HCT116 (cell line): Measurements from ENCODE around the gene ADAM19. TPM values are rescaled to one million over a fixed set of nuclear protein-coding genes. Genes with fewer than 3 reads are reported as not detected.

ENCODE experiments used
- ATAC-seq: fragments of 200-7000 bp; cut with Tn5 transposase; 2 replicates; pipeline ENCODE4 v1.9.1; 2020; ENCODE audit warnings: mild to moderate bottlenecking, moderate library complexity
- BruUV-seq: library from RNA; stranded (reverse); fragments of 400-500 nt; replicated peaks from 2 replicates; lab custom pipeline; 2021; lab: Mats Ljungman, UMichigan
- CTCF ChIA-PET: fragments of 300-600 bp; sonication (Branson Sonifier 250); formaldehyde crosslinking; loops from one replicate; lab custom pipeline; 2021; ENCODE audit warnings: antibody characterized with exemption; lab: Charles Lee
- POLR2A ChIA-PET: fragments of 300-600, 350-600 bp; sonication (Branson Sonifier 250); formaldehyde crosslinking; loops from one replicate; lab custom pipeline; 2021; ENCODE audit warnings: antibody characterized with exemption; lab: Charles Lee
- RAD21 ChIA-PET, 2 experiments: fragments of 300-600 bp; sonication (Branson Sonifier 250); formaldehyde crosslinking; loops; one replicate each; lab custom pipeline; 2023; ENCODE audit warnings: low total read pairs in 2 of 2; ENCODE audit not compliant: uncharacterized antibody in 2 of 2, unreplicated experiment in 2 of 2, low non-redundant PET in 1 of 2; lab: Charles Lee
- DNase-seq: peaks from one replicate; pipeline ENCODE4 v3.0.0-alpha.2; 2010; ENCODE audit warnings: low read depth, low spot score
- H2AFZ ChIP-seq: fragments of 200-600 bp; shearing (Covaris generic), sonication (generic); 2 replicates; pipeline ENCODE4 v1.6.1; 2017; ENCODE audit warnings: low read depth, mixed run types, mixed read lengths, antibody characterized with exemption, low read length; ENCODE audit not compliant: poor library complexity, severe bottlenecking
- H3K27ac ChIP-seq: 2 replicates; pipeline ENCODE4 v1.5.1; 2012; ENCODE audit warnings: low read depth, low read length
- H3K27me3 ChIP-seq: fragments of 200-600 bp; sonication (generic); 2 replicates; pipeline ENCODE4 v1.6.1; 2016; ENCODE audit warnings: mixed run types, low read length, mixed read lengths; ENCODE audit not compliant: insufficient read depth
- H3K36me3 ChIP-seq, 2 experiments: fragments of 200-500 bp in 1 of 2; fragments of 200-600 bp in 1 of 2; sonication (Bioruptor generic) in 1 of 2; sonication (generic) in 1 of 2; 2 replicates each; pipeline versions ENCODE4 v1.5.1 to v1.6.1; 2014 to 2016; ENCODE audit warnings: low read length in 2 of 2, inconsistent platforms in 1 of 2, mixed read lengths in 1 of 2, mixed run types in 1 of 2; ENCODE audit not compliant: insufficient read depth in 2 of 2, control insufficient read depth in 1 of 2
- H3K4me1 ChIP-seq, 2 experiments: fragments of 200-600 bp in 1 of 2; sonication (generic) in 1 of 2; 2 replicates each; pipeline versions ENCODE4 v1.5.1 to v1.6.1; 2012 to 2017; ENCODE audit warnings: low read length in 2 of 2, inconsistent platforms in 1 of 2, mild to moderate bottlenecking in 1 of 2, mixed read lengths in 1 of 2, mixed run types in 1 of 2, moderate library complexity in 1 of 2; ENCODE audit not compliant: insufficient read depth in 2 of 2, control insufficient read depth in 1 of 2
- H3K4me2 ChIP-seq: fragments of 200-600 bp; sonication (generic); 2 replicates; pipeline ENCODE4 v1.6.1; 2017; ENCODE audit warnings: mixed run types, low read length, mixed read lengths
- H3K4me3 ChIP-seq, 2 experiments: fragments of 200-600 bp in 1 of 2; sonication (generic) in 1 of 2; replicated peaks in 1 of 2; 2 replicates each; pipeline ENCODE4 v1.5.1; 2011 to 2016; ENCODE audit warnings: low read length in 2 of 2, control low read depth in 1 of 2, low read depth in 1 of 2, mild to moderate bottlenecking in 1 of 2, mixed read lengths in 1 of 2, mixed run types in 1 of 2
- H3K79me2 ChIP-seq: fragments of 200-600 bp; sonication (generic); 2 replicates; pipeline ENCODE4 v1.6.1; 2017; ENCODE audit warnings: mild to moderate bottlenecking, mixed run types, low read length, moderate library complexity, mixed read lengths; ENCODE audit not compliant: insufficient read depth
- H3K9ac ChIP-seq: fragments of 200-600 bp; sonication (generic); 2 replicates; pipeline ENCODE4 v1.6.1; 2016; ENCODE audit warnings: low read length, mixed read lengths
- H3K9me2 ChIP-seq: fragments of 200-600 bp; sonication (generic), shearing (Covaris generic); 2 replicates; pipeline ENCODE4 v1.6.1; 2017; ENCODE audit warnings: mixed run types, mild to moderate bottlenecking, moderate library complexity; ENCODE audit not compliant: insufficient read depth
- H3K9me3 ChIP-seq, 2 experiments: fragments of 200-500 bp in 1 of 2; fragments of 200-600 bp in 1 of 2; sonication (Bioruptor generic) in 1 of 2; sonication (generic) in 1 of 2; 2 replicates each; pipeline ENCODE4 v1.6.1; 2014 to 2017; ENCODE audit warnings: low read length in 2 of 2, mixed read lengths in 2 of 2, inconsistent platforms in 1 of 2, low read depth in 1 of 2, mild to moderate bottlenecking in 1 of 2, mixed run types in 1 of 2, moderate library complexity in 1 of 2; ENCODE audit not compliant: control insufficient read depth in 1 of 2, insufficient read depth in 1 of 2
- H4K20me1 ChIP-seq: fragments of 200-600 bp; sonication (generic), shearing (Covaris generic); 2 replicates; pipeline ENCODE4 v1.6.1; 2017; ENCODE audit warnings: mixed run types, mild to moderate bottlenecking, moderate library complexity; ENCODE audit not compliant: insufficient read depth
- CBX3 ChIP-seq: IDR thresholded peaks from 2 replicates; pipeline ENCODE4 v1.6.1; 2012; ENCODE audit warnings: low read depth
- CEBPB ChIP-seq: IDR thresholded peaks from 2 replicates; pipeline ENCODE4 v1.6.1; 2012; ENCODE audit warnings: low read depth
- EGR1 ChIP-seq: IDR thresholded peaks from 2 replicates; pipeline ENCODE4 v1.6.1; 2012; ENCODE audit warnings: low read depth
- EZH2 ChIP-seq: fragments of 200-600 bp; sonication (generic); IDR thresholded peaks from 2 replicates; pipeline ENCODE4 v1.6.1; 2017; ENCODE audit warnings: antibody characterized with exemption, mixed run types
- EZH2phosphoT487 ChIP-seq: fragments of 200-600 bp; IDR thresholded peaks from 2 replicates; pipeline ENCODE4 v1.6.1; 2018; ENCODE audit warnings: antibody characterized with exemption, borderline replicate concordance
- FOSL1 ChIP-seq: IDR thresholded peaks from 2 replicates; pipeline ENCODE4 v1.6.1; 2012; ENCODE audit warnings: low read depth
- JUND ChIP-seq: IDR thresholded peaks from 2 replicates; pipeline ENCODE4 v1.6.1; 2012
- POLR2A ChIP-seq: IDR thresholded peaks from 2 replicates; pipeline ENCODE4 v1.7.0; 2011; ENCODE audit warnings: borderline replicate concordance; ENCODE audit not compliant: insufficient read depth, insufficient read length; ENCODE audit errors: extremely low read depth
- POLR2AphosphoS5 ChIP-seq: IDR thresholded peaks from 2 replicates; pipeline ENCODE4 v1.6.1; 2011; ENCODE audit warnings: mild to moderate bottlenecking, low read depth, low read length, moderate library complexity
- RAD21 ChIP-seq: IDR thresholded peaks from 2 replicates; pipeline ENCODE4 v1.6.1; 2012; ENCODE audit warnings: low read depth, mild to moderate bottlenecking
- SIN3A ChIP-seq: IDR thresholded peaks from 2 replicates; pipeline ENCODE4 v1.6.1; 2012; ENCODE audit warnings: low read depth
- SP1 ChIP-seq: IDR thresholded peaks from 2 replicates; pipeline ENCODE4 v1.6.1; 2012; ENCODE audit warnings: low read depth
- SRF ChIP-seq: IDR thresholded peaks from 2 replicates; pipeline ENCODE4 v1.6.1; 2012; ENCODE audit warnings: low read depth
- TCF7L2 ChIP-seq: IDR thresholded peaks from 2 replicates; pipeline ENCODE4 v1.7.0; 2011; ENCODE audit warnings: borderline replicate concordance, inconsistent platforms; ENCODE audit not compliant: insufficient read depth, insufficient read length; ENCODE audit errors: extremely low read depth
- YY1 ChIP-seq: IDR thresholded peaks from 2 replicates; pipeline ENCODE4 v1.6.1; 2011; ENCODE audit warnings: low read length, low read depth, moderate library complexity, mild to moderate bottlenecking; ENCODE audit not compliant: insufficient replicate concordance; ENCODE audit errors: extremely low read depth
- ZFX ChIP-seq: fragments of 450-650 bp; IDR thresholded peaks from 2 replicates; pipeline ENCODE4 v1.6.1; 2017
- ZNF274 ChIP-seq: fragments of 200-500 bp; sonication (Bioruptor generic); IDR thresholded peaks from 2 replicates; pipeline ENCODE4 v1.6.1; 2014; ENCODE audit warnings: mild to moderate bottlenecking, low read depth, low read length, inconsistent platforms
- intact Hi-C: fragments of 100-400 bp; cut with micrococcal nuclease; formaldehyde crosslinking; loops from 2 replicates; pipeline ENCODE4 v1.10.0; 2022
- total RNA-seq: library from RNA; stranded (reverse); gene quantifications from one replicate; pipeline ENCODE4 v1.2.1, GENCODE V29; 2021; ENCODE audit not compliant: unreplicated experiment
- TF ChIP-seq, protein P1 (sequence below): IDR thresholded peaks from 2 replicates; pipeline ENCODE4 v1.6.1; 2012
- TF ChIP-seq, protein P2 (sequence below): IDR thresholded peaks from 2 replicates; pipeline ENCODE4 v1.6.1; 2012
- TF ChIP-seq, protein P3 (sequence below): IDR thresholded peaks from 2 replicates; pipeline ENCODE4 v1.6.1; 2012; ENCODE audit warnings: low read depth
- TF ChIP-seq, protein P4 (sequence below): IDR thresholded peaks from 2 replicates; pipeline ENCODE4 v1.6.1; 2011; ENCODE audit warnings: mild to moderate bottlenecking, low read length, moderate library complexity; ENCODE audit not compliant: insufficient replicate concordance; ENCODE audit errors: extremely low read depth

Gene ADAM19
- total RNA-seq, 1 experiment from 2014 or later, result 77.3 TPM

- TF ChIP-seq ZNF274, result no peak
- no peak for TF ChIP-seq RAD21
- no peak for TF ChIP-seq POLR2A
- TF ChIP-seq CEBPB, result no peak
- TF ChIP-seq YY1, result no peak
- no peak for TF ChIP-seq POLR2AphosphoS5
- no peak for TF ChIP-seq CBX3
- no peak for TF ChIP-seq SIN3A
- TF ChIP-seq EGR1, result no peak
These were observed 128.4 kb downstream of the ADAM19 start (continued) for GRCh38 chr5:157447201-157447637.

- H3K27me3 ChIP-seq, result no peaks in the 10 kb centered on the region
- no peaks in the 10 kb centered on the region for H3K9me3 ChIP-seq
- DNase-seq, result no peak
- peaks cover 2 to 16% of the 10 kb centered on the region in 2 experiments; a peak in 2 of 4 replicates for H3K4me1 ChIP-seq
- POLR2A ChIA-PET, result no interaction called here
- no peaks in the 10 kb centered on the region for H3K79me2 ChIP-seq
- no peak overlapping the region for H3K27ac ChIP-seq
- no peak for TF ChIP-seq ZNF274
- no peak for TF ChIP-seq SIN3A
- no peak for TF ChIP-seq CBX3
- TF ChIP-seq, protein P1, sequence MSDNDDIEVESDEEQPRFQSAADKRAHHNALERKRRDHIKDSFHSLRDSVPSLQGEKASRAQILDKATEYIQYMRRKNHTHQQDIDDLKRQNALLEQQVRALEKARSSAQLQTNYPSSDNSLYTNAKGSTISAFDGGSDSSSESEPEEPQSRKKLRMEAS, result no peak
- no peak for TF ChIP-seq CEBPB
- TF ChIP-seq EZH2, result no peak
- TF ChIP-seq, protein P2, sequence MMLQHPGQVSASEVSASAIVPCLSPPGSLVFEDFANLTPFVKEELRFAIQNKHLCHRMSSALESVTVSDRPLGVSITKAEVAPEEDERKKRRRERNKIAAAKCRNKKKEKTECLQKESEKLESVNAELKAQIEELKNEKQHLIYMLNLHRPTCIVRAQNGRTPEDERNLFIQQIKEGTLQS, result no peak
- no peak for TF ChIP-seq SRF
- no peak for TF ChIP-seq FOSL1
- no peak for TF ChIP-seq POLR2A
- TF ChIP-seq YY1, result no peak
- no peak for TF ChIP-seq SP1
- TF ChIP-seq TCF7L2, result no peak
- TF ChIP-seq, protein P3, sequence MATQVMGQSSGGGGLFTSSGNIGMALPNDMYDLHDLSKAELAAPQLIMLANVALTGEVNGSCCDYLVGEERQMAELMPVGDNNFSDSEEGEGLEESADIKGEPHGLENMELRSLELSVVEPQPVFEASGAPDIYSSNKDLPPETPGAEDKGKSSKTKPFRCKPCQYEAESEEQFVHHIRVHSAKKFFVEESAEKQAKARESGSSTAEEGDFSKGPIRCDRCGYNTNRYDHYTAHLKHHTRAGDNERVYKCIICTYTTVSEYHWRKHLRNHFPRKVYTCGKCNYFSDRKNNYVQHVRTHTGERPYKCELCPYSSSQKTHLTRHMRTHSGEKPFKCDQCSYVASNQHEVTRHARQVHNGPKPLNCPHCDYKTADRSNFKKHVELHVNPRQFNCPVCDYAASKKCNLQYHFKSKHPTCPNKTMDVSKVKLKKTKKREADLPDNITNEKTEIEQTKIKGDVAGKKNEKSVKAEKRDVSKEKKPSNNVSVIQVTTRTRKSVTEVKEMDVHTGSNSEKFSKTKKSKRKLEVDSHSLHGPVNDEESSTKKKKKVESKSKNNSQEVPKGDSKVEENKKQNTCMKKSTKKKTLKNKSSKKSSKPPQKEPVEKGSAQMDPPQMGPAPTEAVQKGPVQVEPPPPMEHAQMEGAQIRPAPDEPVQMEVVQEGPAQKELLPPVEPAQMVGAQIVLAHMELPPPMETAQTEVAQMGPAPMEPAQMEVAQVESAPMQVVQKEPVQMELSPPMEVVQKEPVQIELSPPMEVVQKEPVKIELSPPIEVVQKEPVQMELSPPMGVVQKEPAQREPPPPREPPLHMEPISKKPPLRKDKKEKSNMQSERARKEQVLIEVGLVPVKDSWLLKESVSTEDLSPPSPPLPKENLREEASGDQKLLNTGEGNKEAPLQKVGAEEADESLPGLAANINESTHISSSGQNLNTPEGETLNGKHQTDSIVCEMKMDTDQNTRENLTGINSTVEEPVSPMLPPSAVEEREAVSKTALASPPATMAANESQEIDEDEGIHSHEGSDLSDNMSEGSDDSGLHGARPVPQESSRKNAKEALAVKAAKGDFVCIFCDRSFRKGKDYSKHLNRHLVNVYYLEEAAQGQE, result no peak
- no peak for TF ChIP-seq JUND
- no peak for TF ChIP-seq ZFX
- TF ChIP-seq EZH2phosphoT487, result no peak
- TF ChIP-seq, protein P4, sequence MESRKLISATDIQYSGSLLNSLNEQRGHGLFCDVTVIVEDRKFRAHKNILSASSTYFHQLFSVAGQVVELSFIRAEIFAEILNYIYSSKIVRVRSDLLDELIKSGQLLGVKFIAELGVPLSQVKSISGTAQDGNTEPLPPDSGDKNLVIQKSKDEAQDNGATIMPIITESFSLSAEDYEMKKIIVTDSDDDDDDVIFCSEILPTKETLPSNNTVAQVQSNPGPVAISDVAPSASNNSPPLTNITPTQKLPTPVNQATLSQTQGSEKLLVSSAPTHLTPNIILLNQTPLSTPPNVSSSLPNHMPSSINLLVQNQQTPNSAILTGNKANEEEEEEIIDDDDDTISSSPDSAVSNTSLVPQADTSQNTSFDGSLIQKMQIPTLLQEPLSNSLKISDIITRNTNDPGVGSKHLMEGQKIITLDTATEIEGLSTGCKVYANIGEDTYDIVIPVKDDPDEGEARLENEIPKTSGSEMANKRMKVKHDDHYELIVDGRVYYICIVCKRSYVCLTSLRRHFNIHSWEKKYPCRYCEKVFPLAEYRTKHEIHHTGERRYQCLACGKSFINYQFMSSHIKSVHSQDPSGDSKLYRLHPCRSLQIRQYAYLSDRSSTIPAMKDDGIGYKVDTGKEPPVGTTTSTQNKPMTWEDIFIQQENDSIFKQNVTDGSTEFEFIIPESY, result no peak
- no peak for TF ChIP-seq EGR1
- TF ChIP-seq, all 23 proteins: peak for 0
- ChIA-PET CTCF (no interaction called here), RAD21 (no interaction called here)
- Histone ChIP-seq H3K9ac (no peak overlapping the region), H4K20me1 (no peaks in the 10 kb centered on the region), H3K4me3 (no peak overlapping the region), H3K36me3 (no peaks in the 10 kb centered on the region), H2AFZ (no peak overlapping the region), H3K9me2 (no peaks in the 10 kb centered on the region), H3K4me2 (no peak overlapping the region)
- intact Hi-C loops, result no loop called here
- ATAC-seq, result no peak
- no TSS peak for BruUV-seq
These were observed 129.1 kb downstream of the ADAM19 start for GRCh38 chr5:157446412-157446935.
